ENCODE results near the gene TBC1D17. TPM values are rescaled to one million over a fixed set of nuclear protein-coding genes. Genes with fewer than 3 reads are reported as not detected.

TBC1D17 gene
- total RNA-seq, 1 experiment from 2014 or later, result 17.8 TPM

DNA sequence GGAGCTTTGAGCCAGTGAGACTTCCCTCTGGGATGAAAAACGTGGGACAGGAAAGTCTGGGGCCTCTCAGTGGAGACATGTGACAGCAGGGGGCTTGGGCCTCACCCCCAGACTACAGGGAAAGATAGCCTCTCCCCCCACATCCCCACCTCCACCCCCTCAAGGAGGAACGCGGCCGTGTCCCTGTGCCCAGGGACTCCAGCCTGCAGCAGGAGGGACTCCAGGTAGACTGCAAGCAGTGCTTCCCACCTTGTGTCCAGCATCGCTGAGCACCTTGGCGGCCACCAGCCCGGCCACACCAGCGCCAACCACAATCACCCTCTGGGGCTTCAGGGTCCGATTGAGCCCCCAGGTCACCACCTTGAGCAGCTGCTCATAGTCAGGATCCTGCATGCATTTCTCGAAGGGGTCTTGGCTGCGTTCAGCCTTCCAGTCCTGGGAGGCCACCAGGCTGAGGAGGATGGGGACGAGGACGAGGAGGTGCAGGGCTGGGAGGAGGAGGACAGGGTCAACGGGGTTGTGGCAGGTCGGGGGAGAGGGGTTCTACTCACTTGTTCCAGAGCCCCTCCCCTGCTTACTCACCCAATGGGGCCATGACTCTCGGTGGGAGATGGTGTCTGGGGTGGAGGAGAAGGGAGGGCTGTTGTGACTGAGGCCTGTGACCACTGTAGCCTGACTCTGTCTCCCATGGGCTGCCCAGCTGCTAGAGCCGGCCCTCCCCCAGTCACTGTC lies 18.2 kb downstream of the TBC1D17 start:
- no peak overlapping the region for H3K27ac ChIP-seq (ENCODE audit: low read length)
- TF ChIP-seq EZH2 (IDR thresholded peaks at IDR 0.05; ENCODE audit: low read length, unreplicated experiment), result no peak
- no peak for TF ChIP-seq EZH2phosphoT487 (IDR thresholded peaks at IDR 0.05; ENCODE audit: borderline replicate concordance, low read length)
- TF ChIP-seq, protein P1, sequence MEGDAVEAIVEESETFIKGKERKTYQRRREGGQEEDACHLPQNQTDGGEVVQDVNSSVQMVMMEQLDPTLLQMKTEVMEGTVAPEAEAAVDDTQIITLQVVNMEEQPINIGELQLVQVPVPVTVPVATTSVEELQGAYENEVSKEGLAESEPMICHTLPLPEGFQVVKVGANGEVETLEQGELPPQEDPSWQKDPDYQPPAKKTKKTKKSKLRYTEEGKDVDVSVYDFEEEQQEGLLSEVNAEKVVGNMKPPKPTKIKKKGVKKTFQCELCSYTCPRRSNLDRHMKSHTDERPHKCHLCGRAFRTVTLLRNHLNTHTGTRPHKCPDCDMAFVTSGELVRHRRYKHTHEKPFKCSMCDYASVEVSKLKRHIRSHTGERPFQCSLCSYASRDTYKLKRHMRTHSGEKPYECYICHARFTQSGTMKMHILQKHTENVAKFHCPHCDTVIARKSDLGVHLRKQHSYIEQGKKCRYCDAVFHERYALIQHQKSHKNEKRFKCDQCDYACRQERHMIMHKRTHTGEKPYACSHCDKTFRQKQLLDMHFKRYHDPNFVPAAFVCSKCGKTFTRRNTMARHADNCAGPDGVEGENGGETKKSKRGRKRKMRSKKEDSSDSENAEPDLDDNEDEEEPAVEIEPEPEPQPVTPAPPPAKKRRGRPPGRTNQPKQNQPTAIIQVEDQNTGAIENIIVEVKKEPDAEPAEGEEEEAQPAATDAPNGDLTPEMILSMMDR (conservative IDR thresholded peaks at IDR 0.05; ENCODE audit: low read depth, low read length), result no peak
- H3K4me2 ChIP-seq (ENCODE audit: low read length), result no peak overlapping the region
- ChIA-PET POLR2A (ENCODE audit: unreplicated experiment) (interaction anchor here (0.6 kb wide), 1 partner anchor 129 kb away, joined by 5 read pairs; the partner anchor contains the start of gene AP2A1), CTCF (no interaction called here)
- no peak overlapping the region for H2AFZ ChIP-seq (ENCODE audit: low read length)
- no peaks in the 10 kb centered on the region for H3K79me2 ChIP-seq (ENCODE audit: low read length)
- no peaks in the 10 kb centered on the region for H3K9me2 ChIP-seq (replicated peaks; ENCODE audit: low read length)
- ATAC-seq (no peak), DNase-seq (no peak)
- H3K9ac ChIP-seq (ENCODE audit: low read length), result no peak overlapping the region
- H3F3A ChIP-seq (ENCODE audit: low read length, unreplicated experiment), result no peaks in the 10 kb centered on the region
- no TSS peak for BruUV-seq (replicated peaks)
- no peaks in the 10 kb centered on the region for H3K36me3 ChIP-seq (ENCODE audit: low read depth, low read length)
- H3K27me3 ChIP-seq (ENCODE audit: low read length), result no peaks in the 10 kb centered on the region
- intact Hi-C loops (cut with micrococcal nuclease), result no loop called here
- no peak overlapping the region for H3K4me3 ChIP-seq (ENCODE audit: low read length)
- H3K9me3 ChIP-seq (ENCODE audit: low read length), result no peaks in the 10 kb centered on the region
- peaks cover 12% of the 10 kb centered on the region for H3K4me1 ChIP-seq (ENCODE audit: insufficient read depth, low read length)
- no peaks in the 10 kb centered on the region for H4K20me1 ChIP-seq (ENCODE audit: low read length)

GRCh38 chr19:49896863-49897621 lies 19.5 kb downstream of the TBC1D17 start, which contains the start of gene IL4I1:
Gene IL4I1 (minus strand): TSS chr19:49896887. CDS start chr19:49896160, 727 bp downstream.
- Histone ChIP-seq H3K4me2 (ENCODE audit: low read length) (peak within 1 kb of the TSS; percentile 18; the same call in 1 of the 2 replicates), H3K36me3 (ENCODE audit: low read depth, low read length) (no peaks in the 10 kb centered on the region), H2AFZ (ENCODE audit: low read length) (peak within 1 kb of the TSS; percentile 39; the same call in 1 of the 2 replicates), H3K27me3 (ENCODE audit: low read length) (no peaks in the 10 kb centered on the region), H3K9me3 (ENCODE audit: low read length) (no peaks in the 10 kb centered on the region), H4K20me1 (ENCODE audit: low read length) (no peaks in the 10 kb centered on the region), H3K27ac (ENCODE audit: low read length) (peak within 1 kb of the TSS; percentile 17), H3K79me2 (ENCODE audit: low read length) (no peaks in the 10 kb centered on the region), H3K9me2 (replicated peaks; ENCODE audit: low read length) (no peaks in the 10 kb centered on the region), H3K4me1 (ENCODE audit: insufficient read depth, low read length) (peaks cover 12% of the 10 kb centered on the region), H3K9ac (ENCODE audit: low read length) (0 out of 2 replicates have a peak within 1 kb of the TSS, but pooled peaks have one; percentile 1), H3K4me3 (ENCODE audit: low read length) (no peak within 1 kb of the TSS), H3F3A (ENCODE audit: low read length, unreplicated experiment) (no peaks in the 10 kb centered on the region)
- TF ChIP-seq, protein P1 (conservative IDR thresholded peaks at IDR 0.05; ENCODE audit: low read depth, low read length), result no peak
- TF ChIP-seq EZH2 (IDR thresholded peaks at IDR 0.05; ENCODE audit: low read length, unreplicated experiment), result no peak
- no peak for TF ChIP-seq EZH2phosphoT487 (IDR thresholded peaks at IDR 0.05; ENCODE audit: borderline replicate concordance, low read length)
- intact Hi-C loops (cut with micrococcal nuclease), result no loop called here
- ChIA-PET CTCF (no interaction called here), POLR2A (ENCODE audit: unreplicated experiment) (no interaction called here)
- DNase-seq (no peak), ATAC-seq (peak; percentile 35; the same call in 1 of the 2 replicates)
- BruUV-seq (replicated peaks), result no TSS peak

All from PC-3 (cell line).